ENCODE measurements around the gene DUSP15. TPM values are rescaled to one million over a fixed set of nuclear protein-coding genes. Genes with fewer than 3 reads are reported as not detected.
A peak's percentile ranks its signal among the peaks of the same experiment; 100 is the strongest.

The DUSP15 gene
- total RNA-seq, 1 experiment from 2014 or later = 9.1 TPM

GRCh38 chr20:31861385-31862156 lies 8.8 kb downstream of the DUSP15 start:
- ChIA-PET POLR2A (interaction anchor here (0.6 to 1.0 kb wide), 3 partner anchors 10 to 902 kb away, joined by 3 to 4 read pairs (median 3); partner anchors contain the start of gene PDRG1), CTCF (interaction anchor here (0.6 to 1.9 kb wide), 9 partner anchors 8 to 169 kb away, joined by 3 to 11 read pairs (median 4); partner anchors contain the start of genes FOXS1 and PDRG1)
- no peaks in the 10 kb centered on the region for H3K27me3 ChIP-seq (replicated peaks; ENCODE audit: control insufficient read depth, insufficient read depth, low read length)

GRCh38 chr20:31861135-31861384 lies 9.3 kb downstream of the DUSP15 start:
- no peaks in the 10 kb centered on the region for H3K27me3 ChIP-seq (replicated peaks; ENCODE audit: control insufficient read depth, insufficient read depth, low read length)
- POLR2A ChIA-PET = interaction anchor here (0.6 to 1.0 kb wide), 3 partner anchors 10 to 902 kb away, joined by 3 to 4 read pairs (median 3); partner anchors contain the start of gene PDRG1

More at GRCh38 chr20:31861385-31862156, 8.8 kb downstream of the DUSP15 start:
- TF ChIP-seq, protein P1, sequence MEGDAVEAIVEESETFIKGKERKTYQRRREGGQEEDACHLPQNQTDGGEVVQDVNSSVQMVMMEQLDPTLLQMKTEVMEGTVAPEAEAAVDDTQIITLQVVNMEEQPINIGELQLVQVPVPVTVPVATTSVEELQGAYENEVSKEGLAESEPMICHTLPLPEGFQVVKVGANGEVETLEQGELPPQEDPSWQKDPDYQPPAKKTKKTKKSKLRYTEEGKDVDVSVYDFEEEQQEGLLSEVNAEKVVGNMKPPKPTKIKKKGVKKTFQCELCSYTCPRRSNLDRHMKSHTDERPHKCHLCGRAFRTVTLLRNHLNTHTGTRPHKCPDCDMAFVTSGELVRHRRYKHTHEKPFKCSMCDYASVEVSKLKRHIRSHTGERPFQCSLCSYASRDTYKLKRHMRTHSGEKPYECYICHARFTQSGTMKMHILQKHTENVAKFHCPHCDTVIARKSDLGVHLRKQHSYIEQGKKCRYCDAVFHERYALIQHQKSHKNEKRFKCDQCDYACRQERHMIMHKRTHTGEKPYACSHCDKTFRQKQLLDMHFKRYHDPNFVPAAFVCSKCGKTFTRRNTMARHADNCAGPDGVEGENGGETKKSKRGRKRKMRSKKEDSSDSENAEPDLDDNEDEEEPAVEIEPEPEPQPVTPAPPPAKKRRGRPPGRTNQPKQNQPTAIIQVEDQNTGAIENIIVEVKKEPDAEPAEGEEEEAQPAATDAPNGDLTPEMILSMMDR (IDR thresholded peaks at IDR 0.05; ENCODE audit: insufficient read depth in 1 of 2, low read depth in 1 of 2, low read length in 1 of 2, severe bottlenecking in 1 of 2, unreplicated experiment in 1 of 2) = no peak
- no TSS peak for BruUV-seq (replicated peaks)
- H3K4me1 Mint-ChIP-seq (ENCODE audit: low read depth, unreplicated experiment) = peaks cover 8% of the 10 kb centered on the region
- peaks cover 7% of the 10 kb centered on the region for H3K27me3 Mint-ChIP-seq (ENCODE audit: insufficient read depth, unreplicated experiment)
- no peaks in the 10 kb centered on the region for H3K36me3 ChIP-seq (ENCODE audit: control insufficient read depth, insufficient read depth, low read length)
- DNase-seq = peak; percentile 91
- H3K27ac Mint-ChIP-seq (ENCODE audit: unreplicated experiment) = peak overlapping the region; percentile 5
- H3K9me3 ChIP-seq = no peaks in the 10 kb centered on the region
- H3K4me3 ChIP-seq (ENCODE audit: low read depth, low read length) = peak overlapping the region; percentile 75
- H3K9me3 Mint-ChIP-seq (ENCODE audit: unreplicated experiment) = no peaks in the 10 kb centered on the region
- peaks cover 6% of the 10 kb centered on the region for H3K36me3 Mint-ChIP-seq (ENCODE audit: insufficient read depth, unreplicated experiment)
- peaks cover 16% of the 10 kb centered on the region for H3K4me1 ChIP-seq
- intact Hi-C loops (cut with micrococcal nuclease; ENCODE audit: unreplicated experiment) = loop anchor here (1.0 to 2.0 kb wide), 3 partner anchors 9 to 91 kb away; partner anchors contain the start of genes DUSP15, PDRG1 and TTLL9
- H3K4me3 Mint-ChIP-seq (ENCODE audit: unreplicated experiment) = peak overlapping the region; percentile 78

More at GRCh38 chr20:31861135-31861384, 9.3 kb downstream of the DUSP15 start:
- TF ChIP-seq, protein P1 (IDR thresholded peaks at IDR 0.05; ENCODE audit: insufficient read depth in 1 of 2, low read depth in 1 of 2, low read length in 1 of 2, severe bottlenecking in 1 of 2, unreplicated experiment in 1 of 2) = no peak
- DNase-seq = peak in 1 of 2 experiments; percentile 67
- H3K4me1 ChIP-seq = peaks cover 16% of the 10 kb centered on the region
- Mint-ChIP-seq H3K4me1 (ENCODE audit: low read depth, unreplicated experiment) (peaks cover 8% of the 10 kb centered on the region), H3K27ac (ENCODE audit: unreplicated experiment) (no peak overlapping the region), H3K27me3 (ENCODE audit: insufficient read depth, unreplicated experiment) (peaks cover 7% of the 10 kb centered on the region), H3K4me3 (ENCODE audit: unreplicated experiment) (peak overlapping the region; percentile 78), H3K9me3 (ENCODE audit: unreplicated experiment) (no peaks in the 10 kb centered on the region), H3K36me3 (ENCODE audit: insufficient read depth, unreplicated experiment) (peaks cover 6% of the 10 kb centered on the region)
- no TSS peak for BruUV-seq (replicated peaks)
- no peaks in the 10 kb centered on the region for H3K9me3 ChIP-seq
- peak overlapping the region; percentile 75 for H3K4me3 ChIP-seq (ENCODE audit: low read depth, low read length)
- CTCF ChIA-PET = interaction anchor here (0.6 to 2.6 kb wide), 9 partner anchors 10 to 170 kb away, joined by 3 to 12 read pairs (median 7); partner anchors contain the start of genes FOXS1 and PDRG1
- no peaks in the 10 kb centered on the region for H3K36me3 ChIP-seq (ENCODE audit: control insufficient read depth, insufficient read depth, low read length)
- intact Hi-C loops (cut with micrococcal nuclease; ENCODE audit: unreplicated experiment) = loop anchor here (1.0 to 2.0 kb wide), 3 partner anchors 9 to 92 kb away; partner anchors contain the start of genes DUSP15, PDRG1 and TTLL9

Data from Caco-2 (cell line).